Measurements from ENCODE around the gene SPR. TPM values are rescaled to one million over a fixed set of nuclear protein-coding genes. Genes with fewer than 3 reads are reported as not detected.

SPR gene
- total RNA-seq, 1 experiment from 2014 or later: 22.6 TPM

GRCh38 chr2:72843301-72843700, 43.9 kb upstream of the SPR start:
- no TSS peak for BruUV-seq (replicated peaks)
- CTCF ChIA-PET: no interaction called here
- DNase-seq (ENCODE audit: low spot score): no peak

GRCh38 chr2:72846171-72847095, 40.8 kb upstream of the SPR start:
- ChIA-PET POLR2A (ENCODE audit: low non-redundant PET) (no interaction called here), CTCF (interaction anchor here (0.6 kb wide), 1 partner anchor 14 kb away, joined by 11 read pairs; no protein-coding TSS in a partner anchor)
- BruUV-seq (replicated peaks): no TSS peak
- Histone ChIP-seq H3K36me3 (ENCODE audit: insufficient read depth, low read length, poor library complexity, severe bottlenecking) (no peaks in the 10 kb centered on the region), H3K4me3 (ENCODE audit: low read depth, low read length, poor library complexity, severe bottlenecking) (no peak overlapping the region), H3K9me3 (ENCODE audit: low read depth, low read length, poor library complexity, severe bottlenecking) (no peaks in the 10 kb centered on the region), H3K27me3 (replicated peaks; ENCODE audit: insufficient read depth, low read depth, low read length, poor library complexity) (no peaks in the 10 kb centered on the region), H3K27ac (ENCODE audit: low read depth, low read length, poor library complexity, severe bottlenecking) (no peak overlapping the region), H3K4me1 (ENCODE audit: insufficient read depth, low read length, poor library complexity, severe bottlenecking) (no peaks in the 10 kb centered on the region)
- intact Hi-C loops (cut with micrococcal nuclease; ENCODE audit: unreplicated experiment): no loop called here
- DNase-seq (ENCODE audit: low spot score): no peak
- TF ChIP-seq CTCF (conservative IDR thresholded peaks at IDR 0.05; ENCODE audit: low read depth, low read length): no peak
- TF ChIP-seq EZH2 (IDR thresholded peaks at IDR 0.05; ENCODE audit: borderline replicate concordance, low read depth, low read length, poor library complexity, severe bottlenecking): no peak

More at GRCh38 chr2:72843301-72843700, 43.9 kb upstream of the SPR start:
- Histone ChIP-seq H3K36me3 (ENCODE audit: insufficient read depth, low read length, poor library complexity, severe bottlenecking) (no peaks in the 10 kb centered on the region), H3K27me3 (replicated peaks; ENCODE audit: insufficient read depth, low read depth, low read length, poor library complexity) (no peaks in the 10 kb centered on the region), H3K4me1 (ENCODE audit: insufficient read depth, low read length, poor library complexity, severe bottlenecking) (no peaks in the 10 kb centered on the region), H3K27ac (ENCODE audit: low read depth, low read length, poor library complexity, severe bottlenecking) (no peak overlapping the region), H3K4me3 (ENCODE audit: low read depth, low read length, poor library complexity, severe bottlenecking) (no peak overlapping the region), H3K9me3 (ENCODE audit: low read depth, low read length, poor library complexity, severe bottlenecking) (no peaks in the 10 kb centered on the region)
- POLR2A ChIA-PET (ENCODE audit: low non-redundant PET): no interaction called here
- intact Hi-C loops (cut with micrococcal nuclease; ENCODE audit: unreplicated experiment): no loop called here
- TF ChIP-seq CTCF (conservative IDR thresholded peaks at IDR 0.05; ENCODE audit: low read depth, low read length) (no peak), EZH2 (IDR thresholded peaks at IDR 0.05; ENCODE audit: borderline replicate concordance, low read depth, low read length, poor library complexity, severe bottlenecking) (no peak)

- H3K4me3 ChIP-seq (ENCODE audit: low read depth, low read length, poor library complexity, severe bottlenecking): no peak overlapping the region
- DNase-seq (ENCODE audit: low spot score): no peak
- POLR2A ChIA-PET (ENCODE audit: low non-redundant PET): no interaction called here
- H3K27me3 ChIP-seq (replicated peaks; ENCODE audit: insufficient read depth, low read depth, low read length, poor library complexity): no peaks in the 10 kb centered on the region
- H3K9me3 ChIP-seq (ENCODE audit: low read depth, low read length, poor library complexity, severe bottlenecking): no peaks in the 10 kb centered on the region
- TF ChIP-seq EZH2 (IDR thresholded peaks at IDR 0.05; ENCODE audit: borderline replicate concordance, low read depth, low read length, poor library complexity, severe bottlenecking) (no peak), CTCF (conservative IDR thresholded peaks at IDR 0.05; ENCODE audit: low read depth, low read length) (no peak)
- CTCF ChIA-PET: no interaction called here
- H3K27ac ChIP-seq (ENCODE audit: low read depth, low read length, poor library complexity, severe bottlenecking): no peak overlapping the region
- H3K36me3 ChIP-seq (ENCODE audit: insufficient read depth, low read length, poor library complexity, severe bottlenecking): no peaks in the 10 kb centered on the region
- H3K4me1 ChIP-seq (ENCODE audit: insufficient read depth, low read length, poor library complexity, severe bottlenecking): no peaks in the 10 kb centered on the region
- intact Hi-C loops (cut with micrococcal nuclease; ENCODE audit: unreplicated experiment): no loop called here
- no TSS peak for BruUV-seq (replicated peaks)
Observed at GRCh38 chr2:72847534-72848315, 39.5 kb upstream of the SPR start.

All from A673 (cell line).